H9 (cell line): ENCODE results near the gene TMEM192. TPM values are rescaled to one million over a fixed set of nuclear protein-coding genes. Genes with fewer than 3 reads are reported as not detected.

Experiments used
- DNase-seq: peaks from one replicate; pipeline ENCODE4 v3.0.0-alpha.2; 2017
- H2AFZ ChIP-seq: one replicate; pipeline ENCODE4 v1.6.1; 2013; ENCODE audit warnings: mild to moderate bottlenecking, low read length, control low read depth, moderate library complexity
- H2AK5ac ChIP-seq: 2 replicates; pipeline ENCODE4 v1.6.1; 2013; ENCODE audit warnings: low read length, control low read depth, mixed read lengths; ENCODE audit not compliant: insufficient read length
- H2BK120ac ChIP-seq: one replicate; pipeline ENCODE4 v1.6.1; 2013; ENCODE audit warnings: low read depth, mild to moderate bottlenecking, low read length, control low read depth, inconsistent platforms; ENCODE audit not compliant: poor library complexity, severe bottlenecking
- H2BK12ac ChIP-seq: 2 replicates; pipeline ENCODE4 v1.6.1; 2013; ENCODE audit warnings: low read length, control low read depth, mixed read lengths, low read depth; ENCODE audit not compliant: insufficient read length
- H2BK15ac ChIP-seq: 2 replicates; pipeline ENCODE4 v1.6.1; 2013; ENCODE audit warnings: low read depth, low read length, control low read depth
- H2BK20ac ChIP-seq: one replicate; pipeline ENCODE4 v1.6.1; 2013; ENCODE audit warnings: low read depth, mild to moderate bottlenecking, low read length, control low read depth, inconsistent platforms; ENCODE audit not compliant: poor library complexity, severe bottlenecking
- H2BK5ac ChIP-seq: 2 replicates; pipeline ENCODE4 v1.6.1; 2013; ENCODE audit warnings: low read length, control low read depth, mixed read lengths; ENCODE audit not compliant: insufficient read length
- H3K14ac ChIP-seq: 2 replicates; pipeline ENCODE4 v1.6.1; 2013; ENCODE audit warnings: low read length, control low read depth; ENCODE audit not compliant: insufficient read depth
- H3K18ac ChIP-seq: 2 replicates; pipeline ENCODE4 v1.6.1; 2013; ENCODE audit warnings: low read depth, mild to moderate bottlenecking, mixed read lengths, low read length, control low read depth; ENCODE audit not compliant: insufficient read length
- H3K23ac ChIP-seq: 2 replicates; pipeline ENCODE4 v1.6.1; 2013; ENCODE audit warnings: low read length, control low read depth, mixed read lengths, low read depth; ENCODE audit not compliant: insufficient read length
- H3K23me2 ChIP-seq: 2 replicates; pipeline ENCODE4 v1.6.1; 2013; ENCODE audit warnings: low read depth, mild to moderate bottlenecking, mixed read lengths, low read length, control low read depth; ENCODE audit not compliant: insufficient read length, poor library complexity, severe bottlenecking
- H3K27ac ChIP-seq: 2 replicates; pipeline ENCODE4 v1.5.1; 2013; ENCODE audit warnings: low read length, control low read depth, mixed read lengths, low read depth; ENCODE audit not compliant: insufficient read length
- H3K27me3 ChIP-seq: 2 replicates; pipeline ENCODE4 v1.6.1; 2013; ENCODE audit warnings: low read length, control low read depth, inconsistent platforms; ENCODE audit not compliant: insufficient read depth
- H3K4ac ChIP-seq: 2 replicates; pipeline ENCODE4 v1.6.1; 2013; ENCODE audit warnings: low read depth, mild to moderate bottlenecking, control low read depth, inconsistent platforms, low read length, moderate library complexity
- H3K4me1 ChIP-seq: 2 replicates; pipeline ENCODE4 v1.6.1; 2013; ENCODE audit warnings: low read length, control low read depth, inconsistent platforms; ENCODE audit not compliant: insufficient read depth
- H3K4me2 ChIP-seq: 2 replicates; pipeline ENCODE4 v1.6.1; 2013; ENCODE audit warnings: low read length, control low read depth, mixed read lengths; ENCODE audit not compliant: insufficient read length, insufficient read depth
- H3K56ac ChIP-seq: 2 replicates; pipeline ENCODE4 v1.6.1; 2013; ENCODE audit warnings: low read depth, mild to moderate bottlenecking, mixed read lengths, low read length, control low read depth; ENCODE audit not compliant: insufficient read length
- H3K79me1 ChIP-seq: 2 replicates; pipeline ENCODE4 v1.6.1; 2013; ENCODE audit warnings: low read depth, mild to moderate bottlenecking, moderate library complexity, low read length, control low read depth, inconsistent platforms; ENCODE audit not compliant: insufficient read depth, poor library complexity, severe bottlenecking
- H3K79me2 ChIP-seq: 2 replicates; pipeline ENCODE4 v1.6.1; 2013; ENCODE audit warnings: low read length, control low read depth, inconsistent platforms; ENCODE audit not compliant: insufficient read depth
- H3K9ac ChIP-seq: 2 replicates; pipeline ENCODE4 v1.6.1; 2013; ENCODE audit warnings: low read length, control low read depth, mixed read lengths; ENCODE audit not compliant: insufficient read length; ENCODE audit errors: extremely low read depth
- H3K9me3 ChIP-seq: one replicate; pipeline ENCODE4 v1.6.1; 2013; ENCODE audit warnings: low read depth, low read length, inconsistent platforms; ENCODE audit not compliant: control insufficient read depth
- H3T11ph ChIP-seq: one replicate; pipeline ENCODE4 v1.6.1; 2013; ENCODE audit warnings: mild to moderate bottlenecking, low read length, control low read depth, inconsistent platforms
- H4K20me1 ChIP-seq: one replicate; pipeline ENCODE4 v1.6.1; 2013; ENCODE audit not compliant: control insufficient read depth, insufficient read length, insufficient read depth
- H4K5ac ChIP-seq: 2 replicates; pipeline ENCODE4 v1.6.1; 2013; ENCODE audit warnings: low read depth, mild to moderate bottlenecking, mixed read lengths, low read length, control low read depth; ENCODE audit not compliant: insufficient read length
- H4K8ac ChIP-seq: replicated peaks from 2 replicates; pipeline ENCODE4 v1.6.1; 2013; ENCODE audit warnings: low read length, control low read depth, mixed read lengths, low read depth; ENCODE audit not compliant: insufficient read length
- H4K91ac ChIP-seq: 2 replicates; pipeline ENCODE4 v1.6.1; 2013; ENCODE audit warnings: low read depth, mild to moderate bottlenecking, moderate library complexity, mixed read lengths, low read length, control low read depth; ENCODE audit not compliant: insufficient read length
- H3K27ac Mint-ChIP-seq, 3 experiments: 2 replicates in 2 of 3; 3 replicates in 1 of 3; pipeline ENCODE4 v1.8.0; 2020 to 2021; ENCODE audit warnings: mixed read lengths in 3 of 3, mild to moderate bottlenecking in 1 of 3, moderate library complexity in 1 of 3
- H3K27me3 Mint-ChIP-seq: 2 replicates; pipeline ENCODE4 v1.8.0; 2021; ENCODE audit warnings: low read depth, mild to moderate bottlenecking, moderate library complexity, mixed read lengths
- H3K36me3 Mint-ChIP-seq, 3 experiments: 2 replicates in 2 of 3; 3 replicates in 1 of 3; pipeline ENCODE4 v1.8.0; 2020 to 2021; ENCODE audit warnings: low read depth in 3 of 3, mixed read lengths in 3 of 3; ENCODE audit not compliant: insufficient read depth in 1 of 3
- H3K4me1 Mint-ChIP-seq, 2 experiments: 2 replicates each; pipeline ENCODE4 v1.8.0; 2020; ENCODE audit warnings: mixed read lengths in 2 of 2
- H3K4me3 Mint-ChIP-seq, 2 experiments: 2 replicates in 1 of 2; 3 replicates in 1 of 2; pipeline ENCODE4 v1.8.0; 2020 to 2021; ENCODE audit warnings: mild to moderate bottlenecking in 2 of 2, mixed read lengths in 2 of 2, moderate library complexity in 1 of 2
- H3K9me3 Mint-ChIP-seq, 2 experiments: 2 replicates in 1 of 2; 3 replicates in 1 of 2; pipeline ENCODE4 v1.8.0; 2020; ENCODE audit warnings: mild to moderate bottlenecking in 2 of 2, mixed read lengths in 2 of 2, moderate library complexity in 1 of 2
- CTCF ChIP-seq: fragments of 200-600 bp; sonication (generic); conservative IDR thresholded peaks from 3 replicates; pipeline ENCODE4 v1.8.0; 2021; ENCODE audit warnings: antibody characterized with exemption, mild to moderate bottlenecking
- WGBS: extraction: QIAGEN DNeasy Blood & Tissue Kit; methylation state at CpG from one replicate; pipeline ENCODE4 v1.1.7; 2013; ENCODE audit warnings: missing lambda C conversion rate, low lambda C conversion rate, mixed read lengths; ENCODE audit not compliant: insufficient read length; ENCODE audit errors: extremely low coverage; 5-methylcytosine and 5-hydroxymethylcytosine counted together
- total RNA-seq: library from RNA; stranded (reverse); gene quantifications from 2 replicates; pipeline ENCODE4 v1.2.1, GENCODE V29; 2021

Gene TMEM192
- total RNA-seq, 1 experiment from 2014 or later: 8.3 TPM

GRCh38 chr4:165152527-165152926 is 39.9 kb upstream of the TMEM192 start:
- Histone ChIP-seq H3K23me2 (no peaks in the 10 kb centered on the region), H4K8ac (no peak overlapping the region), H4K91ac (no peak overlapping the region), H2AK5ac (no peak overlapping the region), H3K9ac (no peak overlapping the region), H4K20me1 (no peaks in the 10 kb centered on the region), H2BK12ac (no peak overlapping the region), H3K4me2 (no peak overlapping the region), H3K18ac (no peak overlapping the region), H2BK5ac (no peak overlapping the region), H2AFZ (no peak overlapping the region), H3K4me1 (no peaks in the 10 kb centered on the region), H3K79me2 (no peaks in the 10 kb centered on the region), H3K4ac (no peak overlapping the region), H3K23ac (no peak overlapping the region), H3T11ph (no peak overlapping the region), H2BK120ac (no peak overlapping the region), H3K79me1 (no peaks in the 10 kb centered on the region), H3K56ac (no peak overlapping the region), H2BK20ac (no peak overlapping the region), H3K9me3 (no peaks in the 10 kb centered on the region), H4K5ac (no peak overlapping the region), H3K27ac (no peak overlapping the region), H2BK15ac (no peak overlapping the region), H3K27me3 (no peaks in the 10 kb centered on the region), H3K14ac (no peak overlapping the region)
- H3K4me3 Mint-ChIP-seq: no peak overlapping the region
- no peaks in the 10 kb centered on the region; the same call in 1 of the 2 replicates for H3K27me3 Mint-ChIP-seq
- H3K36me3 Mint-ChIP-seq: peaks cover 0 to 10% (median 0%) of the 10 kb centered on the region in 3 experiments; a peak in 2 of 7 replicates
- no peak overlapping the region for H3K27ac Mint-ChIP-seq
- DNase-seq: no peak
- WGBS: no CpG with 5 or more reads among the region's 4 CpGs
- H3K9me3 Mint-ChIP-seq: peaks cover 7 to 10% of the 10 kb centered on the region in 2 experiments; a peak in 4 of 5 replicates
- no peak for TF ChIP-seq CTCF
- no peaks in the 10 kb centered on the region for H3K4me1 Mint-ChIP-seq
